K562 (cell line): ENCODE data around the gene YLPM1. TPM values are rescaled to one million over a fixed set of nuclear protein-coding genes. Genes with fewer than 3 reads are reported as not detected.

ENCODE experiments used
- ATAC-seq: fragments of 200-7000 bp; cut with Tn5 transposase; 3 replicates; pipeline ENCODE4 v1.9.1; 2020; ENCODE audit warnings: moderate library complexity
- BruUV-seq: library from RNA; stranded (reverse); fragments of 400-500 nt; replicated peaks from 2 replicates; lab custom pipeline; 2021; lab: Mats Ljungman, UMichigan
- CTCF ChIA-PET: fragments of 300-600 bp; formaldehyde crosslinking; extraction: SDS; loops from one replicate; lab custom pipeline; 2021; ENCODE audit warnings: low intra/inter-chr PET ratio; lab: Yijun Ruan, JAX
- POLR2A ChIA-PET: fragments of 300-600, 350-650 bp; sonication (Branson Sonifier 250); formaldehyde crosslinking; extraction: SDS; loops from one replicate; lab custom pipeline; 2021; ENCODE audit warnings: antibody characterized with exemption, inconsistent platforms; lab: Yijun Ruan, JAX
- DNase-seq, 4 experiments: peaks; one replicate each; pipeline versions ENCODE4 v3.0.0 to v3.0.0-alpha.2; 2011 to 2018; ENCODE audit warnings: low spot score in 3 of 4, mixed read lengths in 3 of 4; ENCODE audit errors: extremely low read depth in 1 of 4
- FAIRE-seq: peaks from 2 replicates; lab custom pipeline; 2011; peaks lifted over from hg19 to GRCh38; lab: Jason Lieb, UNC
- H2AFZ ChIP-seq: 2 replicates; pipeline ENCODE4 v1.6.0; 2011; ENCODE audit warnings: low read depth, low read length, control low read depth, inconsistent platforms
- H3K27ac ChIP-seq: fragments of 200-600 bp; 3 replicates; pipeline ENCODE4 v1.8.0; 2011; ENCODE audit warnings: low read depth, mild to moderate bottlenecking, control low read depth, inconsistent platforms, low read length, moderate library complexity, mixed read lengths; ENCODE audit errors: extremely low read depth
- H3K27me3 ChIP-seq, 2 experiments: fragments of 300-600 bp in 1 of 2; 2 replicates in 1 of 2; 3 replicates in 1 of 2; pipeline versions ENCODE4 v1.6.0 to v1.8.0; 2011; ENCODE audit warnings: inconsistent platforms in 2 of 2, low read length in 2 of 2, mild to moderate bottlenecking in 1 of 2, mixed read lengths in 1 of 2, moderate library complexity in 1 of 2; ENCODE audit not compliant: control insufficient read depth in 2 of 2, insufficient read depth in 2 of 2
- H3K36me3 ChIP-seq: fragments of 300-600 bp; 3 replicates; pipeline ENCODE4 v1.8.0; 2011; ENCODE audit warnings: mild to moderate bottlenecking, low read length, inconsistent platforms; ENCODE audit not compliant: control insufficient read depth, insufficient read depth
- H3K4me1 ChIP-seq, 2 experiments: fragments of 200-600 bp in 1 of 2; replicated peaks in 1 of 2; 2 replicates in 1 of 2; 3 replicates in 1 of 2; pipeline versions ENCODE4 v1.5.1 to v1.8.0; 2011; ENCODE audit warnings: inconsistent platforms in 2 of 2, low read length in 2 of 2, mild to moderate bottlenecking in 1 of 2, mixed read lengths in 1 of 2, moderate library complexity in 1 of 2; ENCODE audit not compliant: control insufficient read depth in 2 of 2, insufficient read depth in 2 of 2
- H3K4me2 ChIP-seq: 2 replicates; pipeline ENCODE4 v1.6.1; 2011; ENCODE audit warnings: low read length, control low read depth, inconsistent platforms, mixed read lengths; ENCODE audit not compliant: insufficient read depth
- H3K4me3 ChIP-seq: fragments of 200-600 bp; sonication (generic), shearing (Covaris generic); 2 replicates; pipeline ENCODE4 v1.5.1; 2016; ENCODE audit warnings: control low read depth, inconsistent platforms
- H3K79me2 ChIP-seq: fragments of 200-600 bp; 3 replicates; pipeline ENCODE4 v1.8.0; 2011; ENCODE audit warnings: low read length, inconsistent platforms; ENCODE audit not compliant: control insufficient read depth, insufficient read depth
- H3K9ac ChIP-seq, 2 experiments: 2 replicates each; pipeline versions ENCODE4 v1.6.0 to v1.6.1; 2011; ENCODE audit warnings: low read depth in 2 of 2, low read length in 2 of 2, control low read depth in 1 of 2, inconsistent platforms in 1 of 2, mild to moderate bottlenecking in 1 of 2, mixed read lengths in 1 of 2; ENCODE audit not compliant: insufficient read depth in 1 of 2
- H3K9me1 ChIP-seq: one replicate; pipeline ENCODE4 v1.6.0; 2011; ENCODE audit warnings: inconsistent platforms, mild to moderate bottlenecking, low read length, moderate library complexity; ENCODE audit not compliant: control insufficient read depth, insufficient read depth
- H3K9me3 ChIP-seq: replicated peaks from 2 replicates; pipeline ENCODE4 v1.5.1; 2011; ENCODE audit warnings: low read depth, low read length, inconsistent platforms; ENCODE audit not compliant: control insufficient read depth, insufficient read depth
- H4K20me1 ChIP-seq: replicated peaks from 2 replicates; pipeline ENCODE4 v1.6.1; 2011; ENCODE audit warnings: low read length, inconsistent platforms, mixed read lengths; ENCODE audit not compliant: control insufficient read depth, insufficient read depth
- CBX5 ChIP-seq: IDR thresholded peaks from 2 replicates; pipeline ENCODE4 v1.6.1; 2014; ENCODE audit warnings: low read depth, borderline replicate concordance
- CTCF ChIP-seq, 3 experiments: IDR thresholded peaks in 2 of 3; conservative IDR thresholded peaks in 1 of 3; 2 replicates each; pipeline ENCODE4 v1.5.1; 2011 to 2012; ENCODE audit warnings: low read length in 3 of 3, mild to moderate bottlenecking in 3 of 3, control low read depth in 2 of 3, improper control_type of control experiment in 1 of 3, inconsistent platforms in 1 of 3, low read depth in 1 of 3, mixed read lengths in 1 of 3, moderate library complexity in 1 of 3; ENCODE audit not compliant: insufficient read depth in 2 of 3
- EGR1 ChIP-seq: fragments of 450-650 bp; conservative IDR thresholded peaks from 2 replicates; pipeline ENCODE4 v1.6.1; 2017; ENCODE audit warnings: mild to moderate bottlenecking
- ELK1 ChIP-seq: sonication (generic); formaldehyde crosslinking; IDR thresholded peaks from 2 replicates; pipeline ENCODE4 v1.8.1; 2022; ENCODE audit warnings: missing genetic modification reagents
- FOS ChIP-seq: IDR thresholded peaks from 3 replicates; pipeline ENCODE4 v1.6.1; 2011; ENCODE audit not compliant: insufficient read length; ENCODE audit errors: extremely low read depth
- HOMEZ ChIP-seq: fragments of 250-450 bp; sonication (Bioruptor Pico); IDR thresholded peaks from 2 replicates; pipeline ENCODE4 v1.4.0; 2020; ENCODE audit warnings: mild to moderate bottlenecking, moderate library complexity
- IRF1 ChIP-seq: sonication (generic); formaldehyde crosslinking; IDR thresholded peaks from 2 replicates; pipeline ENCODE4 v1.8.0; 2022; ENCODE audit warnings: missing genetic modification reagents, mild to moderate bottlenecking, borderline replicate concordance
- KAT8 ChIP-seq: fragments of 450-650 bp; IDR thresholded peaks from 2 replicates; pipeline ENCODE4 v1.6.1; 2016; ENCODE audit warnings: low read depth, mild to moderate bottlenecking
- KHSRP ChIP-seq: fragments of 450-650 bp; IDR thresholded peaks from 2 replicates; pipeline ENCODE4 v1.6.1; 2017
- NCOR1 ChIP-seq: fragments of 450-650 bp; IDR thresholded peaks from 2 replicates; pipeline ENCODE4 v1.6.1; 2016; ENCODE audit warnings: mild to moderate bottlenecking, moderate library complexity
- NFIC ChIP-seq: fragments of 450-650 bp; IDR thresholded peaks from 2 replicates; pipeline ENCODE4 v1.6.1; 2017; ENCODE audit warnings: mild to moderate bottlenecking, inconsistent platforms
- SAP30 ChIP-seq: fragments of 200-600 bp; sonication (generic); IDR thresholded peaks from 2 replicates; pipeline ENCODE4 v1.6.1; 2012; ENCODE audit warnings: borderline replicate concordance, low read depth, mild to moderate bottlenecking, moderate library complexity, low read length, control low read depth, inconsistent platforms; ENCODE audit not compliant: insufficient read depth, poor library complexity, severe bottlenecking
- SPI1 ChIP-seq: IDR thresholded peaks from 2 replicates; pipeline ENCODE4 v1.6.1; 2011; ENCODE audit warnings: low read depth, low read length, control low read depth, borderline replicate concordance
- SRSF7 ChIP-seq: fragments of 200-400 bp; formaldehyde crosslinking; optimal IDR thresholded peaks from 2 replicates; pipeline ENCODE3; 2017; ENCODE audit warnings: mild to moderate bottlenecking, low read depth, low read length
- TBP ChIP-seq: optimal IDR thresholded peaks from 2 replicates; pipeline ENCODE3; 2011; ENCODE audit warnings: low read depth, low read length, improper control_type of control experiment
- ZNF12 ChIP-seq: sonication (generic); formaldehyde crosslinking; IDR thresholded peaks from 2 replicates; pipeline ENCODE4 v1.4.0; 2020; ENCODE audit warnings: mild to moderate bottlenecking, missing genetic modification reagents
- ZNF282 ChIP-seq: sonication (generic); formaldehyde crosslinking; IDR thresholded peaks from 2 replicates; pipeline ENCODE4 v1.8.1; 2023; ENCODE audit warnings: missing genetic modification reagents
- ZNF75A ChIP-seq: fragments of 450-650 bp; formaldehyde crosslinking; IDR thresholded peaks from 2 replicates; pipeline ENCODE4 v1.4.0; 2020; ENCODE audit warnings: mild to moderate bottlenecking
- WGBS: fragments of 100-300 bp; shearing (Covaris generic); methylation state at CpG from one replicate; pipeline ENCODE4 v1.1.6; 2016; ENCODE audit warnings: low coverage, mixed read lengths; ENCODE audit not compliant: insufficient coverage; ENCODE audit errors: missing lambda C conversion rate; 5-methylcytosine and 5-hydroxymethylcytosine counted together
- in situ Hi-C: fragments of 300-500 bp; cut with MboI; formaldehyde crosslinking; loops from 4 replicates; pipeline ENCODE4 v1.15.0; 2018; ENCODE audit warnings: inconsistent platforms, mixed read lengths
- intact Hi-C: fragments of 100-400 bp; cut with micrococcal nuclease; formaldehyde crosslinking; loops from 2 replicates; pipeline ENCODE4 v1.14.2; 2022
- polyA plus RNA-seq, 8 experiments: library from polyadenylated mRNA; depleted of rRNA in 4 of 8; stranded (reverse) in 5 of 8; unstranded in 3 of 8; fragments of >200 nt; fragmentation: Nextera tagmentation in 2 of 8; fragmentation: Illumina TruSeq in 1 of 8; extraction: Ambion mirVana in 2 of 8; extraction: Trizol in 1 of 8; gene quantifications; 2 replicates each; pipeline versions ENCODE4 v1.2.1 to v1.2.3, GENCODE V29; 2011 to 2014; ENCODE audit warnings: inconsistent platforms in 1 of 8, missing spikeins in 1 of 8
- total RNA-seq, 7 experiments: library from RNA; depleted of rRNA in 6 of 7; stranded (reverse); fragments of >200 nt in 6 of 7; fragmentation: Illumina TruSeq in 2 of 7; extraction: Trizol in 2 of 7; gene quantifications; 2 replicates each; pipeline versions ENCODE4 v1.2.1 to v1.2.3, GENCODE V29; 2011 to 2021; ENCODE audit warnings: low replicate concordance in 1 of 7

The YLPM1 gene
- total and polyA plus RNA-seq, 9 of the 15 experiments (the other 6 are each of a cell fraction or from before 2014, with no cell fraction given), result 7.2 to 32.7 (median 14.6) TPM

- TF ChIP-seq IRF1 (CRISPR knock-in tag), result no peak
- no peak for TF ChIP-seq HOMEZ (CRISPR knock-in tag)
Measured at GRCh38 chr14:74855021-74855420, 91.9 kb downstream of the YLPM1 start (continued).

GRCh38 chr14:74855945-74856344, 92.8 kb downstream of the YLPM1 start:
- POLR2A ChIA-PET, result interaction anchor here (1.5 to 2.9 kb wide), 2 partner anchors 10 to 11 kb away, joined by 4 to 11 read pairs; no protein-coding TSS in a partner anchor
- ATAC-seq, result no peak
- BruUV-seq, result no TSS peak
- Histone ChIP-seq H3K27ac (no peak overlapping the region), H3K27me3 (no peaks in the 10 kb centered on the region), H3K4me1 (peaks cover 6 to 13% of the 10 kb centered on the region in 2 experiments; a peak in 4 of 5 replicates), H3K79me2 (no peaks in the 10 kb centered on the region), H3K36me3 (no peaks in the 10 kb centered on the region), H2AFZ (no peak overlapping the region), H3K4me2 (no peak overlapping the region), H3K9me1 (no peaks in the 10 kb centered on the region), H3K9me3 (no peaks in the 10 kb centered on the region), H3K9ac (no peak overlapping the region), H4K20me1 (no peaks in the 10 kb centered on the region; the same call in 1 of the 2 replicates), H3K4me3 (no peak overlapping the region)
- DNase-seq, result no peak
- intact Hi-C loops, result no loop called here
- no peak for FAIRE-seq
- CTCF ChIA-PET, result no interaction called here
- in situ Hi-C loops, result no loop called here
- WGBS, result 48% methylated on average over 4 of the region's 4 CpGs
- TF ChIP-seq CBX5, result no peak
- no peak for TF ChIP-seq NFIC
- TF ChIP-seq SRSF7, result no peak
- TF ChIP-seq ELK1 (CRISPR knock-in tag), result no peak
- TF ChIP-seq SAP30, result no peak
- no peak for TF ChIP-seq KAT8
- no peak for TF ChIP-seq ZNF282
- no peak for TF ChIP-seq NCOR1
- no peak for TF ChIP-seq FOS
- TF ChIP-seq ZNF12 (CRISPR knock-in tag), result no peak
- TF ChIP-seq KHSRP, result no peak
- no peak for TF ChIP-seq TBP
- no peak for TF ChIP-seq SPI1
- no peak for TF ChIP-seq CTCF (IDR thresholded peaks at IDR 0.05 in 2 of 3, conservative IDR thresholded peaks at IDR 0.05 in 1 of 3; ENCODE audit: insufficient read depth in 2 of 3, low read depth in 1 of 3, low read length in 3 of 3)
- TF ChIP-seq ZNF75A (CRISPR knock-in tag), result no peak
- TF ChIP-seq EGR1, result no peak
